HepG2 (cell line): ENCODE measurements around the gene RAB6A. TPM values are rescaled to one million over a fixed set of nuclear protein-coding genes. Genes with fewer than 3 reads are reported as not detected.

ENCODE experiments used
- ATAD3A ChIP-seq: sonication (generic); formaldehyde crosslinking; IDR thresholded peaks from 2 replicates; pipeline ENCODE4 v1.4.0; 2020; ENCODE audit warnings: missing genetic modification reagents
- CHD4 ChIP-seq: fragments of 200-600 bp; sonication (generic); IDR thresholded peaks from 2 replicates; pipeline ENCODE4 v1.7.0; 2017; ENCODE audit warnings: mild to moderate bottlenecking, low read length, borderline replicate concordance
- FOXO4 ChIP-seq: sonication (generic); formaldehyde crosslinking; conservative IDR thresholded peaks from 2 replicates; pipeline ENCODE4 v1.8.1; 2023; ENCODE audit warnings: missing genetic modification reagents
- GATAD1 ChIP-seq: IDR thresholded peaks from 2 replicates; pipeline ENCODE4 v1.6.1; 2016; ENCODE audit warnings: missing genetic modification reagents, missing compliant biosample characterization
- HMG20A ChIP-seq: IDR thresholded peaks from 2 replicates; pipeline ENCODE4 v1.6.1; 2016; ENCODE audit warnings: borderline replicate concordance
- KAT2B ChIP-seq: fragments of 150-350 bp; IDR thresholded peaks from 2 replicates; pipeline ENCODE4 v1.6.1; 2014; ENCODE audit warnings: low read depth, low read length, borderline replicate concordance
- MAF1 ChIP-seq: sonication (generic); formaldehyde crosslinking; IDR thresholded peaks from 2 replicates; pipeline ENCODE4 v1.5.0; 2020; ENCODE audit warnings: missing genetic modification reagents, borderline replicate concordance
- MEF2D ChIP-seq: sonication (generic); formaldehyde crosslinking; IDR thresholded peaks from 2 replicates; pipeline ENCODE4 v1.5.1; 2020; ENCODE audit warnings: mild to moderate bottlenecking, missing genetic modification reagents
- MXD3 ChIP-seq: IDR thresholded peaks from 2 replicates; pipeline ENCODE4 v1.6.1; 2016; ENCODE audit warnings: mild to moderate bottlenecking, missing biosample characterization, missing genetic modification reagents
- NRL ChIP-seq: sonication (generic); formaldehyde crosslinking; IDR thresholded peaks from 2 replicates; pipeline ENCODE4 v1.5.0; 2020; ENCODE audit warnings: missing genetic modification reagents, mild to moderate bottlenecking, moderate library complexity, borderline replicate concordance
- PITX1 ChIP-seq: sonication (generic); formaldehyde crosslinking; IDR thresholded peaks from 2 replicates; pipeline ENCODE4 v1.5.1; 2020; ENCODE audit warnings: mild to moderate bottlenecking, missing genetic modification reagents
- THAP7 ChIP-seq: sonication (generic); formaldehyde crosslinking; IDR thresholded peaks from 2 replicates; pipeline ENCODE4 v1.8.1; 2023; ENCODE audit warnings: mild to moderate bottlenecking, missing genetic modification reagents
- ZNF24 ChIP-seq: fragments of 450-650 bp; IDR thresholded peaks from 2 replicates; pipeline ENCODE4 v1.6.1; 2017; ENCODE audit warnings: antibody characterized with exemption, mild to moderate bottlenecking
- ZNF281 ChIP-seq: sonication (generic); formaldehyde crosslinking; IDR thresholded peaks from 2 replicates; pipeline ENCODE4 v1.4.0; 2020; ENCODE audit warnings: missing genetic modification reagents, borderline replicate concordance
- ZNF460 ChIP-seq: sonication (generic); formaldehyde crosslinking; IDR thresholded peaks from 2 replicates; pipeline ENCODE4 v1.5.1; 2020; ENCODE audit warnings: missing genetic modification reagents, mild to moderate bottlenecking, borderline replicate concordance
- ZNF512 ChIP-seq: sonication (generic); formaldehyde crosslinking; IDR thresholded peaks from 2 replicates; pipeline ENCODE4 v1.4.0; 2020; ENCODE audit warnings: mild to moderate bottlenecking, missing genetic modification reagents
- ZNF556 ChIP-seq: sonication (generic); formaldehyde crosslinking; IDR thresholded peaks from 2 replicates; pipeline ENCODE4 v1.4.0; 2020; ENCODE audit warnings: mild to moderate bottlenecking, missing genetic modification reagents, borderline replicate concordance
- ZNF788 ChIP-seq: sonication (generic); formaldehyde crosslinking; IDR thresholded peaks from 2 replicates; pipeline ENCODE4 v1.5.0; 2020; ENCODE audit warnings: mild to moderate bottlenecking, missing genetic modification reagents, borderline replicate concordance
- ZXDC ChIP-seq: sonication (generic); formaldehyde crosslinking; IDR thresholded peaks from 2 replicates; pipeline ENCODE4 v1.5.0; 2020; ENCODE audit warnings: mild to moderate bottlenecking, missing genetic modification reagents
- polyA plus RNA-seq, 8 experiments: library from polyadenylated mRNA; depleted of rRNA in 3 of 8; stranded (reverse) in 7 of 8; unstranded in 1 of 8; fragments of >200 nt; fragmentation: Illumina TruSeq in 4 of 8; extraction: Trizol in 4 of 8; gene quantifications; 2 replicates each; pipeline versions ENCODE4 v1.2.1 to v1.2.3, GENCODE V29; 2011 to 2016; ENCODE audit warnings: low read depth in 4 of 8, missing spikeins in 1 of 8, mixed read lengths in 1 of 8; ENCODE audit not compliant: insufficient read depth in 1 of 8
- total RNA-seq, 5 experiments: library from RNA; depleted of rRNA; stranded (reverse); fragments of >200 nt; fragmentation: Illumina TruSeq; extraction: Trizol; gene quantifications; 2 replicates each; pipeline ENCODE4 v1.2.3, GENCODE V29; 2016; ENCODE audit warnings: low read depth in 1 of 5

The RAB6A gene
- total and polyA plus RNA-seq, 2 of the 13 experiments (the other 11 are each of a cell fraction or from before 2014, with no cell fraction given): 74.3 to 121 TPM

GRCh38 chr11:73652046-73652730 is 108.7 kb downstream of the RAB6A start (continued):
- TF ChIP-seq ZXDC (CRISPR knock-in tag) (peak; percentile 46; the same call in 1 of the 2 replicates), GATAD1 (no peak), ZNF788 (CRISPR knock-in tag) (peak; percentile 56; the same call in 1 of the 2 replicates), PITX1 (CRISPR knock-in tag) (no peak), HMG20A (CRISPR knock-in tag) (peak; percentile 21; the same call in 1 of the 2 replicates), MAF1 (CRISPR knock-in tag) (no peak), ZNF512 (CRISPR knock-in tag) (no peak), ZNF281 (CRISPR knock-in tag) (peak; percentile 94), ZNF24 (no peak), ZNF556 (CRISPR knock-in tag) (no peak), THAP7 (CRISPR knock-in tag) (0 out of 2 replicates have a peak, but pooled peaks have one; percentile 48), MXD3 (CRISPR knock-in tag) (peak; percentile 51; the same call in 1 of the 2 replicates), KAT2B (no peak), FOXO4 (CRISPR knock-in tag) (no peak), MEF2D (CRISPR knock-in tag) (no peak), ATAD3A (CRISPR knock-in tag) (no peak), CHD4 (peak; percentile 43; the same call in 1 of the 2 replicates), NRL (CRISPR knock-in tag) (peak; percentile 41; the same call in 1 of the 2 replicates), ZNF460 (CRISPR knock-in tag) (no peak; the same call in 1 of the 2 replicates)
